Tibial nerve (tissue), 4 donors: ENCODE results near the gene TYMP.

Source experiments
- EP300 ChIP-seq, 2 donors: sonication (generic); formaldehyde crosslinking; IDR thresholded peaks; one replicate each; pipeline ENCODE4 v1.6.1; 2017; ENCODE audit warnings: antibody characterized with exemption in 2 of 2, mild to moderate bottlenecking in 1 of 2
- TF ChIP-seq, protein P1 (sequence below), 5 experiments: fragments of 200-600 bp in 3 of 5; fragments of 450-650 bp in 2 of 5; sonication (generic) in 3 of 5; IDR thresholded peaks; one replicate each; pipeline ENCODE4 v1.5.1; 2016 to 2019; ENCODE audit warnings: antibody characterized with exemption in 5 of 5, mild to moderate bottlenecking in 3 of 5, moderate library complexity in 2 of 5

DNA sequence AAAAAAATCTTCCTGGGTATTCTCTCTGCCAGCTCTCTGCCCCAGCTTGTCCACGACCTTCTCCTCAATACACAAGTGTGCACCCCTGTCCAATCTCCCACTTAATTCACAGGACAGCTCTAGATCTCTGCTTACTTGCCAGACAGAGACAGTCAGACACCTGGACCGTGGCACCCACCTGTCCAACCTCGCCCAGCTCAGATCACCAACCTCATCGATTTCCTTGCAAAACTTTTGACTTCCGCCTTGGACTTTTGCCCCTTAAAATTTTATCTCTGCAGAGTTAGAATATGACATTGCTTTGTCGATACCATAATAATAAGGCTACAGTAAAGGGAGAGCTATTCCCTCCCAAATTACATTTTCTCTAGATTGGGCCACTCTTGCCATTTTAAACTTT lies 32.7 kb downstream of the TYMP start:
- TF ChIP-seq EP300 (IDR thresholded peaks at IDR 0.05): no peak
- TF ChIP-seq, protein P1, sequence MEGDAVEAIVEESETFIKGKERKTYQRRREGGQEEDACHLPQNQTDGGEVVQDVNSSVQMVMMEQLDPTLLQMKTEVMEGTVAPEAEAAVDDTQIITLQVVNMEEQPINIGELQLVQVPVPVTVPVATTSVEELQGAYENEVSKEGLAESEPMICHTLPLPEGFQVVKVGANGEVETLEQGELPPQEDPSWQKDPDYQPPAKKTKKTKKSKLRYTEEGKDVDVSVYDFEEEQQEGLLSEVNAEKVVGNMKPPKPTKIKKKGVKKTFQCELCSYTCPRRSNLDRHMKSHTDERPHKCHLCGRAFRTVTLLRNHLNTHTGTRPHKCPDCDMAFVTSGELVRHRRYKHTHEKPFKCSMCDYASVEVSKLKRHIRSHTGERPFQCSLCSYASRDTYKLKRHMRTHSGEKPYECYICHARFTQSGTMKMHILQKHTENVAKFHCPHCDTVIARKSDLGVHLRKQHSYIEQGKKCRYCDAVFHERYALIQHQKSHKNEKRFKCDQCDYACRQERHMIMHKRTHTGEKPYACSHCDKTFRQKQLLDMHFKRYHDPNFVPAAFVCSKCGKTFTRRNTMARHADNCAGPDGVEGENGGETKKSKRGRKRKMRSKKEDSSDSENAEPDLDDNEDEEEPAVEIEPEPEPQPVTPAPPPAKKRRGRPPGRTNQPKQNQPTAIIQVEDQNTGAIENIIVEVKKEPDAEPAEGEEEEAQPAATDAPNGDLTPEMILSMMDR (IDR thresholded peaks at IDR 0.05): no peak
